Activated CD4-positive, CD25-positive, alpha-beta regulatory T cell (primary cell): ENCODE results near the gene DBNDD1.
"Not testable (repeated sequence)": the region's sequence is repeated elsewhere in the genome, so short reads cannot be mapped to it uniquely, and the experiment has no call there.

Experiments used
- DNase-seq, 4 experiments: peaks; one replicate each; lab custom pipeline; 2025; lab: John Stamatoyannopoulos, UW

DBNDD1 gene

DNA sequence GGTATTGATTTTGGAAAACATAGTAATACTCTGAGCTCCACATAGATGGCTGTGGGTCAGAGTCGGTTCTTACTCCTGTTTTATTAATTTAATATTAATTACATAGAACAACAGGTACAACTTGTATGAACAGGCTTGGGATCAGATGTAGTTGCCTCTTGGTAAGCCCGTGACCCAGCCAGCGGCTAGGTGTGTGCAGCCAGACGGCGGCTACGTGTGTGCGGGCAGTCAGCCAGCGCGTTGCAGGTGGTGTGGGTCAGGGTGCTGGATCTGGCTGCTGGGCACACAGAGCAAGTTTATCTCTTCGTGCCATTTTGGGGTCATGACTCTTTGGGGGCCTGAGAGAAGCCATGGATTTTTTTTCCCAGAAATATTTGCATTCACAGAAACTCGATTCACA is 30.3 kb downstream of the DBNDD1 start:
- DNase-seq = no peak

- DNase-seq = no peak
Observed at GRCh38 chr16:89987169-89987568, 32.1 kb downstream of the DBNDD1 start.

DNA sequence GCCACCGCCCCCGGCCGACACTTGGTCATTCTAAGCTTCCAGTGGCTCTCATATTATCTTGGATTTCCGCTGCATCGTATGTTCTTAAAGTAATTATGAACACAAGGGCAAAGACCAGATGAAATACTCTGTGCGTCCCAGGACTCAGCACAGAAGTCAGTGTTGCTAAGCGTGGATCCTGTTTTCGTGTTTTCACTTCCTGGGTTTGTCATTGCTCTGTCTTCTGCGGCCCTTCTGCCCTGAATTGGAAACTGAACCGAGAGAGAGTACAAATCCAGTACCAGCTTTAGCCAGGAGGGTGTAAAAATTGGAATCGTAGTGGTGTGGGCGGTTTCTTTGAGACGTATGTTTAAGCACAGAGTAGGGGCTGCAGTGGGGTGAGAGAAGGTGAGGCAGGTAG is 32.7 kb downstream of the DBNDD1 start:
- no peak for DNase-seq

- no peak for DNase-seq
Observed at GRCh38 chr16:89985219-89985618, 34.0 kb downstream of the DBNDD1 start.

DNA sequence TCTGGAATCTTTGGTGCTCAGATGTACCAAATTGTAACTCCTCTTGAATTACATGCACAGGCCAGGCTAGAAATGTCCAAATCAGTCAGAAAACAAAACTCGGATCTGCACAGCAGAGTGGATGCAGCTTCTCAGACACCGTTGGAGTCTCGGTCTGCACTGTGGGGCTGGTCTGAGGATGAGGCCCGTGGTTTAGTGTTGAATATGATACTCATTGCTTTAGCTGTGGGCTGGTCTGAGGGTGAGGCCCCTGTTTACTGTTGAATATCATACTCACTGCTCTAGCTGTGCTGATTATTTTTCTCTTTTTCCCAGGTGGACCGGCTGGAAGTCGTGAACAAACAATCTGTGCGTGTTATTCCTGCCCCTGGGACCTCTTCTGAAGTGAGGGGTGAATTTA is 35.0 kb downstream of the DBNDD1 start:
- DNase-seq = no peak

- no peak for DNase-seq
Observed at GRCh38 chr16:89983536-89983935, 35.7 kb downstream of the DBNDD1 start.

DNA sequence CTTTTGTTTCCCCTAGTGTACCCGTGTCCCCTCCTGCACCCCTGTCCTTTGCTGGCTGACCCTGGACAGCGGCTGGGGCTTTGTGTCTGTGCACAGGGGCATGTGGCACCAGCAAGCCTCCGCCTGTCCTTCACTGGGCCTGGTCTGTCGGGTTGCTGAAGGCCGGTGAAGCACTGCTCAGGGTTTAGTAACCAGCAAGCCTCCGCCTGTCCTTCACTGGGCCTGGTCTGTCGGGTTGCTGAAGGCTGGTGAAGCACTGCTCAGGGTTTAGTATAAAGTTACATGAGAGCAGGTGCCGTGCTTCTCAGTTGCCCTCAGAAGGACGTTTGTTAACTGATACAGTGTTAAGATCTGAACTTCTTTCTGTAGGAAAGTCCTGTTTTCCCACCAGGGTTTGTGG is 36.9 kb downstream of the DBNDD1 start:
- no peak for DNase-seq

- no peak for DNase-seq
Observed at GRCh38 chr16:89981414-89981813, 37.8 kb downstream of the DBNDD1 start.

- no peak for DNase-seq
Observed at GRCh38 chr16:89974870-89975269, 44.4 kb downstream of the DBNDD1 start.

- no peak for DNase-seq
Observed at GRCh38 chr16:89973654-89974335, 45.5 kb downstream of the DBNDD1 start.

DNA sequence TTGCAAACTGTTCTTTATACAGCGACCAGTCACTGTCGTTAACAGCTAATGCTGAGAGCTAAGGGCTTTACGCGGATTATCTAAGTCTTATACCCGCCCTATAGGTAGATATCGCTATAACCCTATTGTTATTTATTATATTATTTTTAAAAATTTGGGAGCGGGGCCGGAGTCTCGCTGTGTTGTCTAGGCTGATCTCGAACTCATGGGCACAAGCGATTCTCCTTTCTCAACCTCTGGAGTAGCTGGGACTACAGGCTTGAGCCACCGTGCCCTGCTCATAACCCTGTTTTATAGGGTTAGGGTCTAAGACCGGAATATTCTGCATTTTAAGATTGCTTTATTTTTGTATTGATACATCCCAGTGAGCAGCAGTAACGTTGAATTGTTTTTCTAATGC is 46.0 kb downstream of the DBNDD1 start:
- DNase-seq = no peak

GRCh38 chr16:89972244-89973234 is 46.7 kb downstream of the DBNDD1 start:
- peak; percentile 77 to 89 (median 86) for DNase-seq

DNA sequence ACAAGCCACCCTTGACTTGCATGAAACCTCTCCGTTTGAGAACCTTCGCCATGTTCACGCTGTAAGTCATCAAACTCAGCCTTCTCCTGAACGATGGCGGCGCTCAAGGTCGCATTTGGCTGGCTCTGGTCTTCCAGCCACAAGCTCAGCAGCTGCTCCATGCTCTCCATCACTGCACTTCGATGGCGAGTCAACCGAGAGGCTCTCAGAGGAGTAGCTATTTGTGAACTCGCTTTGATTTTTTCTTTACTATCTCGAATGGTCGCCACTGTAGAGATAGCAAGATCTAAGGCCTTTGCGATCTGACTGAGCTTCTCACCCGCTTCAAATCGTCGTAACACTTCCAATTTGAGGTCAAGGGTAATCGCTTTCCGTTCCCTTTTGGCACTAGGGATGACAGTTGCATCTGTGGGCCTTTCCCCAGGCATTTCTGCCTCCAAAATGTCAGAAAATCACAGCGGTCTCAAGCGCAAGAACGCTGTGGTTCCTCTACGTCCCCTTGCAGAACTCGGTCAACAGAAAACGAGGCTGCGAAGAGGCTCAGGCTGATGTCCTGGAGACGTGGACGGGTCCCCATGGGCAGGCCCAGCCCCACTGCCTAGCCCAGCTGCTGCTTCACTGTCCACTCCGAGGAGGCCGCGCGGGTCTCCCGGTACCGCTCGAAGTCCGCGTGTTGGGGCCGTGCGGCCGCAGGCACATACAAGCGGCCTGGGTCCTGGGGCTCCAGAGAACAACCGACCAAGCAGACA is 47.6 kb downstream of the DBNDD1 start:
- DNase-seq = no peak

GRCh38 chr16:89969741-89970410 is 49.4 kb downstream of the DBNDD1 start:
- DNase-seq = no peak

GRCh38 chr16:89968074-89968473 is 51.2 kb downstream of the DBNDD1 start:
- DNase-seq = not testable (repeated sequence)

DNA sequence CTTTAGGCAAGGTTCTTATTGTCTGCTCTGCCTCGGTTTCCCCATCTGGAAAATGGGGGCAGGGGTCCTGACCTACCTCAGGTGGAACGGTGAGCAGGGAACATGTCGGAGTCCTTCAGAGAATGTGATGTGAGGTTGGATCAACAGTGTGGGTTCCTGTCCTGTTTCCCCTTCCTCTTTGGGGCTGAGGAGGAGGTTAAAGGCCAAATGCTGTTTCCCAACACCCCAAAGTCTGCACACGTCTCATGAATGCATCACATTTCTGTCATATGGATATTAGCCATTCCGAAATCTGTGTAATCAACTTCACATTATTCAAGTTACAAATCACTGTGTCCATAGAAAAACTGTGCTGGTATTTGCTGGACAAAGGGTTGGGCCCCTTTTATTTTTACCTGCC is 51.8 kb downstream of the DBNDD1 start:
- not testable (repeated sequence) for DNase-seq

DNA sequence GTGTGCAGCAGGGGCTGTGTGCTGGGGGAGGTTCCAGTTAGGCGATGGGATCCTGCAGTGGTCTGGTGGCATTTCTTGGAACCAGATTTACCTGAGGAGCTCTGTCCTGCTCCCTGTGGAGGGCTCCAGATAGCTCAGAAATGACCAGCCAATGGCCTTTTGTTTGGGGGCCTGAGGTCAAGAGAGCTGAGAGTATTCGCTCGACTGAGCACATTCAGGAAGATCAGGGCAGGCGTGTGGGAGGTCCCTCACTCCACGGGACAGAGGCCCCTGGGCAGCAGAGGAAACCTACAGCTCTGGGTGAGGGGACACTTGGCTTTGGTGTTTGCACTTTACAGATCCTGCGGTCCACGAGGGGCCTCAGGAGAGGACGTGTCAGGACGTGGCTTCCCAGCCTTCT is 52.5 kb downstream of the DBNDD1 start:
- no peak for DNase-seq

DNA sequence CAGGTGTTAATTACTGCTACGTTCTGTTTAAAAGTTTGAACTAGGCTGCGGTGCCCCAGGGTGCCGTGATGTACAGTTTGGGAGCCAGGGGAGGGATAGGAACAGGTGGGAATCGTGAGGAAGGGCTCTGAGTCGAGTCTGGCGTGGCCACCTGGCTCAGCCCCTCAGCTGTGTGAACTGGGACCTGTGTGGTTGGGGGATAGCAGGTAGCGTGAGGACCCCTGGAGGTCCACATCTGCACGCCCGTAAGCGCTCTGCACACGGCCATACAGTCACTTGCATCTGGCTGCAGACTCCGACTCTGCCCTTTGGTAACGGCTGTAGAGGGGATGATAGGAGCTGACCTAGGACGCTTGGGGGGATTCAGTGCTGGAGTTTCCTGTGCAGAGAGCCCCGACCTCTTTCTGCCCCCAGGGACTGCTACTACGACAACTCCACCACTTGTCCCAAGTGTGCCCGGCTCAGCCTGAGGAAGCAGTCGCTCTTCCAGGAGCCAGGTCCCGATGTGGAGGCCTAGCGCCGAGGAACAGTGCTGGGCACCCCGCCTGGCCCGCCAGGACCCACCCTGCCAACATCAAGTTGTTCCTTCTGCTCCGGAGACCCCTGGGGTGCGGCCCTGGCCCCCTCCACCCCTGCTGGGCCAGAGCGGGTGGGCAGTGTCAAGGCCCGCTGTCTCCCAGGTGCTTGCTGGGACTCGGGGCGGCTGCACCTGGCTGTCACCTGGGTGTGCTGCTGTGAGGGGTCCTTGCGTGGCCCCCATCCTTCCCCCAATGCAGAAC is 53.6 kb downstream of the DBNDD1 start:
- no peak for DNase-seq

- no peak for DNase-seq
Observed at GRCh38 chr16:89964201-89964600, 55.1 kb downstream of the DBNDD1 start.

DNA sequence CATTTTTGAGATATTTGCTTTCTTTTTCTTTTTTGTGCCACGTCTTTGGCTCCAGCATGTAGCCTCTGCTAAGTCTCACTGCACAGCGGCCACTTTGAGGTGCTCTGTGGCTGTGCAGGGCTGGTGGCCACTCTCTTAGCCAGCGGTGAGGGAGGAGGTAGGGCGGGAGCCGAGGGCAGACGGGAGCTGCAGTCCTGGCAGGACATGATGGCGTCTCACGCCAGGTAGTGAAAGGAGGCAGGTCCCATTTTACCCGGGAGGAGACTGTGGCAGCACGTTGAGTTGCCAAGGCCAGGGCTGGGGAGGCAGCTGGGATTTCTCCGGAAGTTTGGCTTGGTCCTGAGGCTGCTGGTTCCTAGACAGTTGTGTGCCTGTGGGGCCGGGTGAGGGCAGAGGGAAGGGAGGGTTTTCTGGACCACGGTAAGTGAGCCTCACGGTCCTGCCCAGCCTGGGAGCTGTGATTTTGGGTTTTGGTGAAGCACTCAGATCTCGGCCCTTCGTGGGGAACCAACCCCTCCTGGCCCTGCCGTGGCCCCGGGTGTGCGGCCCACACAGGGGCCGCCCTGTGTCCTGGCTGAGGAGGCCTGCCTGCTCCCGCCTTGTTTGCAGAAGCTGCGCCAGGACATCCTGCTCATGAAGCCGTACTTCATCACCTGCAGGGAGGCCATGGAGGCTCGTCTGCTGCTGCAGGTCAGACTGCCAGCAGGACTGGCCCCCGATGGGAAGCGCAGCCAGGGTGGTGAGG is 56.3 kb downstream of the DBNDD1 start:
- no peak for DNase-seq
